Testis (tissue), 2 donors: ENCODE results near the gene PRR33.

Experiments
- CTCF ChIP-seq, 3 experiments: fragments of 450-650 bp in 2 of 3; fragments of 200-600 bp in 1 of 3; sonication (generic) in 1 of 3; IDR thresholded peaks; one replicate each; pipeline ENCODE4 v1.5.1; 2016 to 2019; ENCODE audit warnings: antibody characterized with exemption in 3 of 3, mild to moderate bottlenecking in 2 of 3, moderate library complexity in 1 of 3
- POLR2A ChIP-seq: fragments of 450-650 bp; IDR thresholded peaks from one replicate; pipeline ENCODE4 v1.6.1; 2017; ENCODE audit warnings: antibody characterized with exemption, mild to moderate bottlenecking, moderate library complexity

GRCh38 chr11:1851468-1852180 is 40.1 kb downstream of the PRR33 start:
- TF ChIP-seq CTCF (IDR thresholded peaks at IDR 0.05) (no peak), POLR2A (no peak)
